Calu3 (cell line): Measurements from ENCODE around the gene SARM1. TPM values are rescaled to one million over a fixed set of nuclear protein-coding genes. Genes with fewer than 3 reads are reported as not detected.

Source experiments
- BruUV-seq: library from RNA; stranded (reverse); fragments of 400-500 nt; replicated peaks from 2 replicates; lab custom pipeline; 2021; lab: Mats Ljungman, UMichigan
- CTCF ChIA-PET: fragments of 300-600 bp; sonication (Branson Sonifier 250); formaldehyde crosslinking; loops from one replicate; lab custom pipeline; 2022; ENCODE audit warnings: antibody characterized with exemption; lab: Charles Lee
- DNase-seq: peaks from one replicate; pipeline ENCODE4 v3.0.0; 2022
- H3K27ac Mint-ChIP-seq: one replicate; pipeline ENCODE4 v1.8.0; 2022; ENCODE audit warnings: mixed read lengths; ENCODE audit not compliant: unreplicated experiment
- H3K27me3 Mint-ChIP-seq: one replicate; pipeline ENCODE4 v1.8.0; 2022; ENCODE audit warnings: mixed read lengths; ENCODE audit not compliant: unreplicated experiment
- H3K36me3 Mint-ChIP-seq: one replicate; pipeline ENCODE4 v1.8.0; 2022; ENCODE audit warnings: mild to moderate bottlenecking, moderate library complexity, mixed read lengths; ENCODE audit not compliant: insufficient read depth, unreplicated experiment
- H3K4me1 Mint-ChIP-seq: one replicate; pipeline ENCODE4 v1.8.0; 2022; ENCODE audit warnings: mild to moderate bottlenecking, low read depth, mixed read lengths; ENCODE audit not compliant: unreplicated experiment
- H3K4me3 Mint-ChIP-seq: one replicate; pipeline ENCODE4 v1.8.0; 2022; ENCODE audit warnings: mild to moderate bottlenecking, low read depth, moderate library complexity, mixed read lengths; ENCODE audit not compliant: unreplicated experiment
- H3K9me3 Mint-ChIP-seq: one replicate; pipeline ENCODE4 v1.8.0; 2022; ENCODE audit warnings: low read depth, mixed read lengths; ENCODE audit not compliant: unreplicated experiment
- intact Hi-C: fragments of 100-400 bp; cut with micrococcal nuclease; formaldehyde crosslinking; loops from one replicate; pipeline ENCODE4 v1.10.0; 2022; ENCODE audit not compliant: unreplicated experiment
- total RNA-seq: library from RNA; stranded (reverse); gene quantifications from 2 replicates; pipeline ENCODE4 v1.2.3, GENCODE V29; 2022
- TF ChIP-seq, protein P1 (sequence below): fragments of 200-600 bp; IDR thresholded peaks from one replicate; pipeline ENCODE4 v1.8.0; 2022; ENCODE audit warnings: antibody characterized with exemption; ENCODE audit not compliant: unreplicated experiment

SARM1 gene
- total RNA-seq, 1 experiment from 2014 or later: 8.1 TPM

- Mint-ChIP-seq H3K27me3 (peaks cover 14% of the 10 kb centered on the region), H3K9me3 (no peaks in the 10 kb centered on the region), H3K4me3 (no peak overlapping the region), H3K27ac (no peak overlapping the region), H3K36me3 (peaks cover 15% of the 10 kb centered on the region), H3K4me1 (no peaks in the 10 kb centered on the region)
- DNase-seq: no peak
- TSS peak; percentile 28 for BruUV-seq
- intact Hi-C loops: no loop called here
- CTCF ChIA-PET: interaction anchor here (1.9 kb wide), 1 partner anchor 12 kb away, joined by 8 read pairs; no protein-coding TSS in a partner anchor
- TF ChIP-seq, protein P1, sequence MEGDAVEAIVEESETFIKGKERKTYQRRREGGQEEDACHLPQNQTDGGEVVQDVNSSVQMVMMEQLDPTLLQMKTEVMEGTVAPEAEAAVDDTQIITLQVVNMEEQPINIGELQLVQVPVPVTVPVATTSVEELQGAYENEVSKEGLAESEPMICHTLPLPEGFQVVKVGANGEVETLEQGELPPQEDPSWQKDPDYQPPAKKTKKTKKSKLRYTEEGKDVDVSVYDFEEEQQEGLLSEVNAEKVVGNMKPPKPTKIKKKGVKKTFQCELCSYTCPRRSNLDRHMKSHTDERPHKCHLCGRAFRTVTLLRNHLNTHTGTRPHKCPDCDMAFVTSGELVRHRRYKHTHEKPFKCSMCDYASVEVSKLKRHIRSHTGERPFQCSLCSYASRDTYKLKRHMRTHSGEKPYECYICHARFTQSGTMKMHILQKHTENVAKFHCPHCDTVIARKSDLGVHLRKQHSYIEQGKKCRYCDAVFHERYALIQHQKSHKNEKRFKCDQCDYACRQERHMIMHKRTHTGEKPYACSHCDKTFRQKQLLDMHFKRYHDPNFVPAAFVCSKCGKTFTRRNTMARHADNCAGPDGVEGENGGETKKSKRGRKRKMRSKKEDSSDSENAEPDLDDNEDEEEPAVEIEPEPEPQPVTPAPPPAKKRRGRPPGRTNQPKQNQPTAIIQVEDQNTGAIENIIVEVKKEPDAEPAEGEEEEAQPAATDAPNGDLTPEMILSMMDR: no peak
Measured at GRCh38 chr17:28404461-28404811, 32.9 kb downstream of the SARM1 start.

DNA sequence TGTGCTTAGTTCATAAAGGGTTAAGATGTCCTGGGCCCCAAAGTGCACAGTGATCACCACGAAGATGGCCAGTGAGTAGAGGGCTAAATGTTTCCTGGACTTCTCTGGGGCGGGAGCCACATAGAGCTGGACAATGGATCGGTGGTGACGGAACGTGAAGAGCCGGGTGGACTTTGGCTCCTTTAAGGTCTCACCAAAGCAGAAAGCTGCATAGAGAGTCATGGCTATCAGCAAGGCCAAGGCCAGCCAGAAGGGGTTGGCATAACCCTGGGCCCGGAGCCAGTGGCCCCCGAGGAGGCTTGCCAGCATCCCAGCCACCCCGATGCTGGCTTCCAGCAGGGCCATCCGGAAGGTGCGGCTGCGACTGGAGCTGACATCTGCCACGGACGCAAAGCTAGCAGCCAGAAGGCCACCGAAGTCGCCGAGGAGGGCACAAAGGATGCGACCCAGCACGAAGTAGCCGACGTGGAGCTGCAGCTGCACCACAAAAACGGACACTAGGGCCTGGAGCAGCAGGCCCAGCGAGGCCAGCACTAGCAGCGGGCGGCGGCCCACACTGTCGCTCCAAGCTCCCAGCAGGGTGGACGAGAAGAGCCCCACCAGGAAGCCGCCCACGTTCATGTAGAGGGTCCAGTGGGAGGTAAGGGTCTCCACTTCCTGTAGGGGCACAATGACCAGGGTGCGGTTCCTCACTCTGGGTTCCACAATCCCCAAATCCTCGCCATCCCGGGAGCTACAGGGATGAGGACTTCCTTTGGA, 33.5 kb downstream of the SARM1 start:
- Mint-ChIP-seq H3K36me3 (peaks cover 15% of the 10 kb centered on the region), H3K4me1 (no peaks in the 10 kb centered on the region), H3K27me3 (peaks cover 17% of the 10 kb centered on the region), H3K4me3 (peak overlapping the region; percentile 86), H3K27ac (no peak overlapping the region), H3K9me3 (no peaks in the 10 kb centered on the region)
- intact Hi-C loops: no loop called here
- CTCF ChIA-PET: interaction anchor here (1.9 kb wide), 1 partner anchor 11 kb away, joined by 8 read pairs; no protein-coding TSS in a partner anchor
- TF ChIP-seq, protein P1: no peak
- BruUV-seq: no TSS peak
- no peak for DNase-seq

DNA sequence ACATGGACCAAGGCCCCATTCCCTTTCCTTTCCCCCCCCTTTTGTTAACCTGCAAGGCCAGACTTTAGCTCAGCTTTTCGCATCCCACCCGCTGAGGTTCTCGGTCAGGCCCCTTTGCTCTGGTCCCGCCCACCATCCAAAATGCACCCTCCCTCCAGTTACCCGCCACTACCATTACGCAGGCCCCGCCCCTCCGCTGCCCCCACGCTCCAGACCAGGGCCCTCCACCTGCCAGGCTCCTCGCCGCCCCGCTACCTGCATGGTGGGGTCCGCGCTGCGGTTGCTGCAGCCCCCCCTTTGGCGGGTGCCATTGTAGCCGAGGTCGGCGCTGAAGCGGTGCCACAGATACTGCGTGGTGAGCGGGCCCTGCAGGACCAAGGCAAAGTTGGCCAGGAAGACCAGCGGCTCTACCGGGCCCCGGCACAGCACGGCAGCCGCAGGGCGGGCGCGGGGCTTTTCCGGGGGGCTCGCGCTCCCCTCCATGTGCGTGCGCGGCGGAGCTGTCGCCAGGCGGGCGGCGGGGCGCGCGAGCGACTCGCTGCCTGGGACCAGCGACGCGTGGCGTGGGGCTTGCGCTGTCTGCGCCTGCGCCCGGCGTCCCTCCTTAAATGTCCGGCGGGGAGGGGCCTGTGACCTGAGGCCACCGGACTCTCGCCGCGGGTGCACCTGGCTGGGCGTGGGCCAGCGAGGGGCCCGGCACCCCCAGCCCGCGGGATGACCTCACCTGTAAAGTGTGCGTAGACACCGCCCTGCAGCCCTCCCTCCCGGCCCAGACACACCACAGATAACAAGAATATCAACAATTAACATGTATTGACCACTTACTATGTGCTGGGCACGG, 34.4 kb downstream of the SARM1 start, which contains the start of gene SLC46A1:
SLC46A1 (minus strand) TSS at position 581 of the 841 bp plus-strand sequence; CDS start at position 483, 98 bp downstream.
- Mint-ChIP-seq H3K27me3 (peaks cover 25% of the 10 kb centered on the region), H3K27ac (no peak within 1 kb of the TSS), H3K4me1 (no peaks in the 10 kb centered on the region), H3K4me3 (peak within 1 kb of the TSS; percentile 86), H3K36me3 (peaks cover 15% of the 10 kb centered on the region), H3K9me3 (no peaks in the 10 kb centered on the region)
- CTCF ChIA-PET: interaction anchor here (1.9 kb wide), 1 partner anchor 10 kb away, joined by 8 read pairs; no protein-coding TSS in a partner anchor
- no TSS peak for BruUV-seq
- TF ChIP-seq, protein P1: no peak
- peak; percentile 64 for DNase-seq
- intact Hi-C loops: no loop called here

DNA sequence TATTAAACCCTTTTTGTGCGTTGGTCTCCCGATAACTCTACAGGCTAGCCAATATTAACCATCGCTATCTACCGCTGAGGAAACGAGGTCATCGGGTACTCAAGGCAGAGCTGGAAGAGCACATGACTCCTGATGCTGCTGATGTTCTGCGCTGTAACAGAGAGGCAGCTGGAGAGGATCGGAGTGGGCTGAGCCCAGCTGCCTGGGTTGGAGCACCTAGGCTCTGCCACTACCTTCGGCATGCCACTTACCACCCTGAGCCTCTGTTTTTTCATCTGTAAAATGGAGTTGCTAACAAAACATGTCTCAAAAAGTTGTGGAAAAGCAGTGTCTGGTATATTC, 35.0 kb downstream of the SARM1 start:
- TF ChIP-seq, protein P1: no peak
- Mint-ChIP-seq H3K9me3 (no peaks in the 10 kb centered on the region), H3K4me3 (peak overlapping the region; percentile 86), H3K27ac (no peak overlapping the region), H3K4me1 (no peaks in the 10 kb centered on the region), H3K36me3 (peaks cover 15% of the 10 kb centered on the region), H3K27me3 (peaks cover 31% of the 10 kb centered on the region)
- BruUV-seq: no TSS peak
- intact Hi-C loops: no loop called here
- CTCF ChIA-PET: interaction anchor here (0.5 kb wide), 1 partner anchor 27 kb away, joined by 6 read pairs; no protein-coding TSS in a partner anchor
- DNase-seq: no peak
